ENCODE measurements around the gene PRDM8.

PRDM8 gene

DNA sequence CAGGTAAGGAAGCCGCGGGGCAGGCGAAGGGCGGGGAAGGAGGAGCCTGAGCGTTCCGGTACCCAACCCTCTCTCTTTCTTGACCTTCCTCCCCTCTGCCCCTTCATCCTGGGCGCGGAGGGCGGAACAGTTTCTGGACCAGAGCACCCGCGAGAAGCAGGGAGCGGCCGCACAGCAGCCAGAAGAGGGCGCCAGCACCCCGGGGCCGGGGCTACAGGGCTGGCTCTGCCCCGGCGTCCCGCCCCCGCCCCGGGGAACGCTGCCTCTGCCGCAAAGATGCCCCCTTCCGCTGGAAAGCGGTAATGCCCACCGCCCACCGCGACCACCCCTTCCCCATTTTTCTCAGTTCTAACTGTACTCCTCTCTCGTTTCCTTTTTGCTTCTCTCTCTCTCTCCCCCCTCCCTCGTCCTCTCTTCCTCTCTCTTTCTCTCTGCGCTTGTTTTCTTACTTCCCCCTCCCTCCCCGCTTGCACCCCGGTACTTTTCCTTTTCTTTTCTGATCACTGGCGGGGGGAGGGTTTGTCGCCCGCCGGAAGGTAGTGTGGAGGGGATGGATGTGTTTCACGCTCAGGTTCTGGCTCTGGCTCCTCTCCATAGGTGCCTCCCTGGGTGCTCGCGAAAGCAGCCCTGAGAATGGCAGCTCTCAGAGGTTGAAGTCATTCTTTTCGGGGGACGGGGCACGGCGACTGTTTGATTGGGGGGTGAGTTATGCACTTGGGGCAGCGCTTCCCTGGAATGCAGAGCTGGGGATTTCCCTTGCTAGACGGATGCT, 13.1 kb upstream of the PRDM8 start:
- H3K9ac ChIP-seq (ENCODE audit: insufficient read length, low read depth): peak overlapping the region; percentile 56
- peak; percentile 70 for DNase-seq (ENCODE audit: low read depth, low spot score)

DNA sequence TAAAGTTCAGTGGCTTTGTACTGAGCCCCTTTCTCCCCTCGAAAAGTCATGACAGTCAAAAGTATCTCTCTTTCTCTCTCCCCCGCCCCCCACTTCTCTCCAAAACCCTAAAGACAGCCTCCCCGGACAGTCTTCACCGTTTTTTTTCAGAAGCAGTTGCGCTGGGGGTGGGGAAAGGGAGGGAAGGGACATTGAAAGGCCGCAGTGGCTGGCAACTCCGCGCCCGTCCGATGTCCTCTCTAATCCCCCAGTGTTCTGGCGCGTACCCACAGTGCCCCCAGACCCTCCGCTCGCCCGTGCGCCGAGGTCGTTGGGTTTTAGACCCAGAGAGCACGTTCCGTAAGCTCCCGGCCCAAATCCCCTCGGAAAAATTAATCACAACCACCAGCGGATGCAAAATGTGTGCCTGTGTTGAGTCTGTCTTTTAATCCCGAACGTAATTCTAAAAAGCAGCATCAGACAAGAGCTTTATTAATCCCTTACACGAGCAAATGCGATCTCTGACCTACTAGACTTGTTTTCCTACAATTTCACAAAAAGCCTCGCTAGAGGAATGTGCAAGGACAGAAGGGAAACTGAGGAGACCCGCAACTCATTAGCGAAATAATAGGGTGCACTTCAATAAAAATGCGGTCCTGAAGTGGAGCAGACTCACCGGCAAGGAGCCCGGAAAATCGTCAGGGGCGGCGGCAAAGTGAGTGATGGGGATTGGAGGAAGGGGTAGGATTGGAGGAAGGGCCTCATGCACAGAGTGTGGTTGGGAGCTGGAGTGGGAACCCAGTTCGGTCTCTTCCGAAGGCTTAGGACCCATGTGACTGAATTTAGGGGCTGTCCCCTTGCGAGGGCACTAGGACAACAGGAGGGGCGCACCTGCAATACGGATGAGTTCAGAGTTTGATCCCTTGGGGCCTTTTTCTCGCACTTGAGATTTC, 12.2 kb upstream of the PRDM8 start:
- Histone ChIP-seq H3K4me1 (ENCODE audit: insufficient read depth, insufficient read length) (no peaks in the 10 kb centered on the region), H3K4me3 (ENCODE audit: insufficient read length, low read depth) (peak overlapping the region; percentile 45), H3K9me3 (ENCODE audit: insufficient read depth, low read length) (peaks cover 7% of the 10 kb centered on the region; the same call in 1 of the 2 replicates), H3K36me3 (ENCODE audit: insufficient read depth, insufficient read length, low read length) (no peaks in the 10 kb centered on the region), H3K27me3 (ENCODE audit: insufficient read depth, insufficient read length) (peaks cover 82% of the 10 kb centered on the region), H3K9ac (ENCODE audit: insufficient read length, low read depth) (no peak overlapping the region)
- TF ChIP-seq YY1 (IDR thresholded peaks at IDR 0.05; ENCODE audit: insufficient read depth, insufficient read length) (no peak), ZNF274 (IDR thresholded peaks at IDR 0.05; ENCODE audit: low read depth, low read length) (no peak), SUZ12 (IDR thresholded peaks at IDR 0.05; ENCODE audit: extremely low read depth, insufficient read depth, insufficient read length) (no peak)
- no peak for DNase-seq (ENCODE audit: low read depth, low spot score)

More for the DNA sequence above, 13.1 kb upstream of the PRDM8 start:
- no peaks in the 10 kb centered on the region for H3K36me3 ChIP-seq (ENCODE audit: insufficient read depth, insufficient read length, low read length)
- peak overlapping the region; percentile 50 for H3K4me3 ChIP-seq (ENCODE audit: insufficient read length, low read depth)
- TF ChIP-seq ZNF274 (IDR thresholded peaks at IDR 0.05; ENCODE audit: low read depth, low read length) (no peak), SUZ12 (IDR thresholded peaks at IDR 0.05; ENCODE audit: extremely low read depth, insufficient read depth, insufficient read length) (no peak)
- H3K4me1 ChIP-seq (ENCODE audit: insufficient read depth, insufficient read length): no peaks in the 10 kb centered on the region
- peaks cover 9% of the 10 kb centered on the region; the same call in 1 of the 2 replicates for H3K9me3 ChIP-seq (ENCODE audit: insufficient read depth, low read length)
- peaks cover 74% of the 10 kb centered on the region for H3K27me3 ChIP-seq (ENCODE audit: insufficient read depth, insufficient read length)

DNA sequence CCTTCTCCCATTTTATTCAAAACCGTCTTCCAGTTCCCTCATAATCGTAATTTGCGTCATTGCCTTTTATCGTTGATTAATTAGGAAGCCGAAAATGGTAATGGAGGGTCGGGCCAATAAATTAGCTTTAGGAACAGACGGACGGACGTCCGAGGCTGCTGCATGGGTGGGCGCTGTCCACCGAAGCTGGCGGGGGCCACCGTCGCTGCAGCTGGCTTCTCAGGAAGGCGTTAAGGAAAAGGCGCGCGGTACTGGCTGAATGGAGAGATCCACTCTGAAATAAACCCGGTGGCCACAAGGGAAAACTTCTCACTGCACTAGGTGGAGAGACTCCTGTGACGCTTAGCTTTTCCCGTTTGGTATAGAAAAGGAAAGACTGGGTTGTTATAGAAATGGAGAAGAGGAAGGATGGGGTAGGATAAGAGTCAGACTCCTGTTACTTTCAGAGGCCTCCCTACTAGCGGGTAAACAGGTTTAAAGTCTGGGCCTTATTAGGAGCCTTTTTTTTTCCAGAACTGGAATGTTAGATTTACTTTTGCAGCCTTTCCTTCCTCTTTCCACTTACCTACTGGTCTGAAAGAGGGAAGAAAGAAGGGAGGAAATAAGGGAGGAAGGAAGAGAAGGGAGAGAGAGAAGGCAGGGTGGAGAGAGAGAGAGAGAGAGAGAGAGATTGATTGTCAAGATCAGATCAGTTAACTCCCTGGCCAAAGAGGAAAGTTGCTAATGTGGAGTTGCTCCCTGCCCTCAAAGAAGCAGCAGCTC, 11.3 kb upstream of the PRDM8 start:
- TF ChIP-seq SUZ12 (IDR thresholded peaks at IDR 0.05; ENCODE audit: extremely low read depth, insufficient read depth, insufficient read length): no peak
- no peak for TF ChIP-seq YY1 (IDR thresholded peaks at IDR 0.05; ENCODE audit: insufficient read depth, insufficient read length)
- TF ChIP-seq ZNF274 (IDR thresholded peaks at IDR 0.05; ENCODE audit: low read depth, low read length): no peak
- no peaks in the 10 kb centered on the region for H3K4me1 ChIP-seq (ENCODE audit: insufficient read depth, insufficient read length)
- H3K9ac ChIP-seq (ENCODE audit: insufficient read length, low read depth): no peak overlapping the region
- H3K4me3 ChIP-seq (ENCODE audit: insufficient read length, low read depth): no peak overlapping the region
- DNase-seq (ENCODE audit: low read depth, low spot score): no peak
- H3K36me3 ChIP-seq (ENCODE audit: insufficient read depth, insufficient read length, low read length): no peaks in the 10 kb centered on the region
- H3K9me3 ChIP-seq (ENCODE audit: insufficient read depth, low read length): peaks cover 7% of the 10 kb centered on the region; the same call in 1 of the 2 replicates
- H3K27me3 ChIP-seq (ENCODE audit: insufficient read depth, insufficient read length): peaks cover 91% of the 10 kb centered on the region

DNA sequence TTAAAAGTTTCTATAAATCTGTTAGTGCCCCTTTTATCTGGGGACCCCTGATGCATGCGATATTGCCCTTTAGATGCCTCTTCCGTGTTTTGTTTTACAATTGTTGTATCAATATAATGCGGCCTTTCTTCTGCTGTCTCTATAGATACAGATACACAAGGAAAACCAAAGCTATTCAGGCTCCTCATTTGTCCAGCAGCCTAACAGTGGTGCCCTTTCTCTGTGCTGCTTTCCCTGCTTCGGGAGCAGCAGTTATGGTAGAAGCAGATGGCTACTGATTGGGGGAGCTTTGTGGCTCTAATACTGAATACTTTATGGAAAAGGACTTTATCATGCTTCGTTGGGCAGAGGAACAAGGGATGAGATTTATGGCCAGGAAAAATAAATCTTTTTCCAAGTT, 10.6 kb upstream of the PRDM8 start:
- Histone ChIP-seq H3K4me1 (ENCODE audit: insufficient read depth, insufficient read length) (no peaks in the 10 kb centered on the region), H3K4me3 (ENCODE audit: insufficient read length, low read depth) (no peak overlapping the region), H3K36me3 (ENCODE audit: insufficient read depth, insufficient read length, low read length) (no peaks in the 10 kb centered on the region), H3K27me3 (ENCODE audit: insufficient read depth, insufficient read length) (peaks cover 98% of the 10 kb centered on the region), H3K9ac (ENCODE audit: insufficient read length, low read depth) (no peak overlapping the region), H3K9me3 (ENCODE audit: insufficient read depth, low read length) (peaks cover 7% of the 10 kb centered on the region; the same call in 1 of the 2 replicates)
- DNase-seq (ENCODE audit: low read depth, low spot score): no peak
- TF ChIP-seq YY1 (IDR thresholded peaks at IDR 0.05; ENCODE audit: insufficient read depth, insufficient read length): no peak
- no peak for TF ChIP-seq ZNF274 (IDR thresholded peaks at IDR 0.05; ENCODE audit: low read depth, low read length)
- no peak for TF ChIP-seq SUZ12 (IDR thresholded peaks at IDR 0.05; ENCODE audit: extremely low read depth, insufficient read depth, insufficient read length)

DNA sequence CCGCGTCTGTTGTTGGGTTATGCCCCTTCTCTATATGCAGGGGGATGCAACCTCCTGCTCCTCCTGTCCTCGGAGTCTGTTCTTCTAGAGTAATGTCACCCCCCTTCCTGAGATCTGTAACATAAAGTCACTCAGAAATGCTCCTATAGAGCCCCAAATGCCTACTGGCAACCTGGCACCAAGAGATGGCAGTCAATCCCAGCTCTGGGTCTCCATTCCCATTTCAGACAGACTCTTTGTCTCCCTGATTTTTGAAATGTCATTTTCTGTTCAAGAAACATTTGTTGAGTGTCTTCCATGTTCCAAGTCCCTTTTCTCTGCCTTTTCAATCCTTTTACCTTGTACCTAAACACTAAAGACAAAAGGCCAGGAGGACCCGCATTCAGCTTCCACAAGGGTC, 9.6 kb upstream of the PRDM8 start:
- H3K4me1 ChIP-seq (ENCODE audit: insufficient read depth, insufficient read length): no peaks in the 10 kb centered on the region
- H3K36me3 ChIP-seq (ENCODE audit: insufficient read depth, insufficient read length, low read length): no peaks in the 10 kb centered on the region
- no peak for TF ChIP-seq ZNF274 (IDR thresholded peaks at IDR 0.05; ENCODE audit: low read depth, low read length)
- no peak for TF ChIP-seq SUZ12 (IDR thresholded peaks at IDR 0.05; ENCODE audit: extremely low read depth, insufficient read depth, insufficient read length)
- no peak for TF ChIP-seq YY1 (IDR thresholded peaks at IDR 0.05; ENCODE audit: insufficient read depth, insufficient read length)
- H3K9me3 ChIP-seq (ENCODE audit: insufficient read depth, low read length): peaks cover 7% of the 10 kb centered on the region; the same call in 1 of the 2 replicates
- peaks cover 99% of the 10 kb centered on the region for H3K27me3 ChIP-seq (ENCODE audit: insufficient read depth, insufficient read length)
- H3K9ac ChIP-seq (ENCODE audit: insufficient read length, low read depth): no peak overlapping the region
- no peak for DNase-seq (ENCODE audit: low read depth, low spot score)
- no peak overlapping the region for H3K4me3 ChIP-seq (ENCODE audit: insufficient read length, low read depth)

DNA sequence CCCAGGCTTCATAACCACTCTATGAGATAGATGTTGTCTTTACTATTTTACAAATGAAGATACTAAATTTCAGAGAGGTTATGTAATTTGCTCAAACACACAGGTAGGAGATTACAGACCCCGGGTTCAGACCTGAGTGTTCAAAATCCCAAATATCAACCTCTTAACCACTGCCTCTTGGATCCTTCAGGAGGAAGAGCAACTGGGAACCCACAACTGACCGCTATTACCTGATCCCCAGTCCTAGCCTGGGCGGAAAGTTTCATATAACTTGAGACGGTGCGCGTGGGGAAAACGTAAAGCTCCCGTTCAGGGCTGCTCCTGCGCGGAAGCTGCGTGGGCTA, 8.9 kb upstream of the PRDM8 start:
- no peaks in the 10 kb centered on the region for H3K4me1 ChIP-seq (ENCODE audit: insufficient read depth, insufficient read length)
- TF ChIP-seq ZNF274 (IDR thresholded peaks at IDR 0.05; ENCODE audit: low read depth, low read length): no peak
- no peak for TF ChIP-seq YY1 (IDR thresholded peaks at IDR 0.05; ENCODE audit: insufficient read depth, insufficient read length)
- TF ChIP-seq SUZ12 (IDR thresholded peaks at IDR 0.05; ENCODE audit: extremely low read depth, insufficient read depth, insufficient read length): no peak
- H3K9ac ChIP-seq (ENCODE audit: insufficient read length, low read depth): no peak overlapping the region
- H3K27me3 ChIP-seq (ENCODE audit: insufficient read depth, insufficient read length): peaks cover 99% of the 10 kb centered on the region
- peaks cover 7% of the 10 kb centered on the region; the same call in 1 of the 2 replicates for H3K9me3 ChIP-seq (ENCODE audit: insufficient read depth, low read length)
- H3K36me3 ChIP-seq (ENCODE audit: insufficient read depth, insufficient read length, low read length): no peaks in the 10 kb centered on the region
- no peak for DNase-seq (ENCODE audit: low read depth, low spot score)
- no peak overlapping the region for H3K4me3 ChIP-seq (ENCODE audit: insufficient read length, low read depth)

All from NT2/D1 (cell line).